Mesendoderm (in vitro differentiated cells): ENCODE measurements around the gene CENPQ.

ENCODE experiments used
- DNase-seq: peaks from one replicate; pipeline ENCODE4 v3.0.0; 2013
- H2AK5ac ChIP-seq: 2 replicates; pipeline ENCODE4 v1.6.1; 2013; ENCODE audit warnings: low read length, inconsistent platforms
- H2BK120ac ChIP-seq: 2 replicates; pipeline ENCODE4 v1.6.1; 2013; ENCODE audit warnings: low read depth, mild to moderate bottlenecking, low read length, moderate library complexity, mixed read lengths
- H2BK15ac ChIP-seq: replicated peaks from 2 replicates; pipeline ENCODE4 v1.6.1; 2013; ENCODE audit warnings: low read depth, mild to moderate bottlenecking, moderate library complexity
- H2BK5ac ChIP-seq: 2 replicates; pipeline ENCODE4 v1.6.1; 2013; ENCODE audit warnings: low read length, inconsistent platforms
- H3K18ac ChIP-seq: 2 replicates; pipeline ENCODE4 v1.6.1; 2013; ENCODE audit warnings: mild to moderate bottlenecking, low read length, mixed read lengths
- H3K23ac ChIP-seq: one replicate; pipeline ENCODE4 v1.6.1; 2013; ENCODE audit warnings: low read length
- H3K27ac ChIP-seq: 2 replicates; pipeline ENCODE4 v1.5.1; 2013; ENCODE audit warnings: low read depth, mild to moderate bottlenecking, inconsistent platforms, low read length, moderate library complexity
- H3K27me3 ChIP-seq: 2 replicates; pipeline ENCODE4 v1.6.1; 2013; ENCODE audit warnings: low read length, control low read depth, mild to moderate bottlenecking, inconsistent platforms; ENCODE audit not compliant: insufficient read depth, poor library complexity
- H3K36me3 ChIP-seq: 2 replicates; pipeline ENCODE4 v1.6.1; 2013; ENCODE audit warnings: low read length, inconsistent platforms; ENCODE audit not compliant: control insufficient read depth, insufficient read depth
- H3K4ac ChIP-seq: one replicate; pipeline ENCODE4 v1.6.1; 2013; ENCODE audit warnings: low read depth, mild to moderate bottlenecking, low read length, moderate library complexity
- H3K4me1 ChIP-seq: 2 replicates; pipeline ENCODE4 v1.6.1; 2013; ENCODE audit warnings: low read depth, low read length, inconsistent platforms; ENCODE audit not compliant: control insufficient read depth
- H3K4me2 ChIP-seq: 2 replicates; pipeline ENCODE4 v1.6.1; 2013; ENCODE audit warnings: low read length
- H3K4me3 ChIP-seq: 2 replicates; pipeline ENCODE4 v1.5.1; 2013; ENCODE audit warnings: mild to moderate bottlenecking, low read length
- H3K56ac ChIP-seq: one replicate; pipeline ENCODE4 v1.6.1; 2013; ENCODE audit warnings: low read length
- H3K79me1 ChIP-seq: 2 replicates; pipeline ENCODE4 v1.6.1; 2013; ENCODE audit warnings: low read length, inconsistent platforms
- H3K79me2 ChIP-seq: 2 replicates; pipeline ENCODE4 v1.6.1; 2013; ENCODE audit warnings: mild to moderate bottlenecking, low read length; ENCODE audit not compliant: control insufficient read depth, insufficient read depth
- H3K9ac ChIP-seq: 2 replicates; pipeline ENCODE4 v1.6.1; 2013; ENCODE audit warnings: low read length, inconsistent platforms
- H4K5ac ChIP-seq: one replicate; pipeline ENCODE4 v1.6.1; 2013; ENCODE audit warnings: low read length
- H4K8ac ChIP-seq: one replicate; pipeline ENCODE4 v1.6.1; 2013; ENCODE audit warnings: low read depth, mild to moderate bottlenecking, control low read depth, low read length, moderate library complexity
- WGBS: extraction: QIAGEN DNeasy Blood & Tissue Kit; methylation state at CpG from one replicate; pipeline ENCODE4 v1.1.7; 2013; ENCODE audit warnings: low lambda C conversion rate, missing lambda C conversion rate; ENCODE audit not compliant: insufficient coverage; ENCODE audit errors: extremely low coverage; 5-methylcytosine and 5-hydroxymethylcytosine counted together

CENPQ gene

GRCh38 chr6:49506569-49507111, 43.5 kb downstream of the CENPQ start:
- no peak overlapping the region for H3K4me2 ChIP-seq
- no peak overlapping the region for H2BK15ac ChIP-seq
- H3K18ac ChIP-seq: no peak overlapping the region
- H2BK5ac ChIP-seq: no peak overlapping the region
- no peak for DNase-seq
- no peak overlapping the region for H3K4ac ChIP-seq
- no peak overlapping the region for H4K5ac ChIP-seq
- no peaks in the 10 kb centered on the region for H3K4me1 ChIP-seq
- no peaks in the 10 kb centered on the region for H3K79me1 ChIP-seq
- no peak overlapping the region for H3K9ac ChIP-seq
- no peak overlapping the region for H4K8ac ChIP-seq
- H3K56ac ChIP-seq: no peak overlapping the region
- H3K79me2 ChIP-seq: no peaks in the 10 kb centered on the region
- H2BK120ac ChIP-seq: no peak overlapping the region
- no peaks in the 10 kb centered on the region for H3K27me3 ChIP-seq
- no peak overlapping the region for H3K27ac ChIP-seq
- no peak overlapping the region for H3K4me3 ChIP-seq
- no peak overlapping the region for H3K23ac ChIP-seq
- no peak overlapping the region for H2AK5ac ChIP-seq
- no peaks in the 10 kb centered on the region for H3K36me3 ChIP-seq
- WGBS: no CpG with 5 or more reads among the region's 5 CpGs

- H3K27ac ChIP-seq: no peak overlapping the region
- no peak overlapping the region for H2BK5ac ChIP-seq
- H3K4me2 ChIP-seq: no peak overlapping the region
- no peaks in the 10 kb centered on the region for H3K27me3 ChIP-seq
- H4K8ac ChIP-seq: no peak overlapping the region
- no peaks in the 10 kb centered on the region for H3K4me1 ChIP-seq
- WGBS: no CpG with 5 or more reads among the region's 3 CpGs
- H2AK5ac ChIP-seq: no peak overlapping the region
- no peak overlapping the region for H3K23ac ChIP-seq
- no peak for DNase-seq
- H3K9ac ChIP-seq: no peak overlapping the region
- no peaks in the 10 kb centered on the region for H3K36me3 ChIP-seq
- H3K79me1 ChIP-seq: no peaks in the 10 kb centered on the region
- no peak overlapping the region for H3K4ac ChIP-seq
- H4K5ac ChIP-seq: no peak overlapping the region
- H2BK15ac ChIP-seq: no peak overlapping the region
- no peak overlapping the region for H2BK120ac ChIP-seq
- no peaks in the 10 kb centered on the region for H3K79me2 ChIP-seq
- H3K18ac ChIP-seq: no peak overlapping the region
- no peak overlapping the region for H3K56ac ChIP-seq
- H3K4me3 ChIP-seq: no peak overlapping the region
These were observed 46.2 kb downstream of the CENPQ start for GRCh38 chr6:49509342-49509741.

GRCh38 chr6:49513153-49513989, 50.2 kb downstream of the CENPQ start:
- Histone ChIP-seq H3K36me3 (no peaks in the 10 kb centered on the region), H3K23ac (no peak overlapping the region), H3K18ac (no peak overlapping the region), H3K79me2 (no peaks in the 10 kb centered on the region), H3K4ac (no peak overlapping the region), H3K4me1 (no peaks in the 10 kb centered on the region), H3K79me1 (no peaks in the 10 kb centered on the region), H2BK5ac (no peak overlapping the region), H3K27me3 (no peaks in the 10 kb centered on the region), H2AK5ac (no peak overlapping the region), H3K4me3 (no peak overlapping the region), H2BK15ac (no peak overlapping the region), H3K9ac (no peak overlapping the region), H3K27ac (no peak overlapping the region), H4K8ac (no peak overlapping the region), H3K56ac (no peak overlapping the region), H3K4me2 (no peak overlapping the region), H4K5ac (no peak overlapping the region), H2BK120ac (no peak overlapping the region)
- WGBS: no CpG with 5 or more reads among the region's 2 CpGs
- DNase-seq: no peak

GRCh38 chr6:49514571-49515484, 51.7 kb downstream of the CENPQ start:
- no peak overlapping the region for H3K4me2 ChIP-seq
- no peaks in the 10 kb centered on the region for H3K79me2 ChIP-seq
- no peak overlapping the region for H2AK5ac ChIP-seq
- H3K4me1 ChIP-seq: no peaks in the 10 kb centered on the region
- no peaks in the 10 kb centered on the region for H3K79me1 ChIP-seq
- WGBS: no CpG with 5 or more reads among the region's 8 CpGs
- H3K23ac ChIP-seq: no peak overlapping the region
- no peak overlapping the region for H2BK120ac ChIP-seq
- H3K9ac ChIP-seq: no peak overlapping the region
- H3K4ac ChIP-seq: no peak overlapping the region
- no peak overlapping the region for H3K27ac ChIP-seq
- H2BK5ac ChIP-seq: no peak overlapping the region
- no peak overlapping the region for H3K18ac ChIP-seq
- no peak for DNase-seq
- no peak overlapping the region for H3K56ac ChIP-seq
- H3K27me3 ChIP-seq: no peaks in the 10 kb centered on the region
- H2BK15ac ChIP-seq: no peak overlapping the region
- H4K5ac ChIP-seq: no peak overlapping the region
- no peak overlapping the region for H3K4me3 ChIP-seq
- H4K8ac ChIP-seq: no peak overlapping the region
- no peaks in the 10 kb centered on the region for H3K36me3 ChIP-seq

- Histone ChIP-seq H3K18ac (no peak overlapping the region), H3K4me2 (no peak overlapping the region), H3K4me3 (no peak overlapping the region), H3K56ac (no peak overlapping the region), H3K4me1 (no peaks in the 10 kb centered on the region), H3K27me3 (no peaks in the 10 kb centered on the region), H3K79me1 (no peaks in the 10 kb centered on the region), H2BK15ac (no peak overlapping the region), H4K8ac (no peak overlapping the region), H2AK5ac (no peak overlapping the region), H3K9ac (no peak overlapping the region), H3K27ac (no peak overlapping the region), H2BK120ac (no peak overlapping the region), H3K79me2 (no peaks in the 10 kb centered on the region), H3K36me3 (no peaks in the 10 kb centered on the region), H3K23ac (no peak overlapping the region), H2BK5ac (no peak overlapping the region), H4K5ac (no peak overlapping the region), H3K4ac (no peak overlapping the region)
- no CpG with 5 or more reads among the region's 10 CpGs for WGBS
- peak; percentile 18 for DNase-seq
These were observed 52.4 kb downstream of the CENPQ start for GRCh38 chr6:49515485-49516146.
